Activated CD8-positive, alpha-beta T cell treated with anti-CD3 and anti-CD28 coated beads for 36 hours (primary cell): Measurements from ENCODE around the gene ANKRD33. TPM values are rescaled to one million over a fixed set of nuclear protein-coding genes. Genes with fewer than 3 reads are reported as not detected.

ENCODE experiments used
- ATAC-seq: fragments of 200-7000 bp; cut with Tn5 transposase; one replicate; pipeline ENCODE4 v1.10.0; 2021; ENCODE audit warnings: mild to moderate bottlenecking, moderate library complexity
- CTCF ChIA-PET: fragments of 350-600 bp; sonication (Branson Sonifier 250); formaldehyde crosslinking; loops from one replicate; lab custom pipeline; 2021; ENCODE audit warnings: antibody characterized with exemption; lab: Charles Lee
- POLR2A ChIA-PET: fragments of 350-600 bp; sonication (Branson Sonifier 250); formaldehyde crosslinking; loops from one replicate; lab custom pipeline; 2021; ENCODE audit warnings: antibody characterized with exemption; lab: Charles Lee
- DNase-seq: peaks from one replicate; pipeline ENCODE4 v3.0.0-alpha.2; 2020
- H3K27ac Mint-ChIP-seq: one replicate; pipeline ENCODE4 v1.8.0; 2021; ENCODE audit warnings: mild to moderate bottlenecking, mixed read lengths
- H3K27me3 Mint-ChIP-seq: one replicate; pipeline ENCODE4 v1.8.0; 2021; ENCODE audit warnings: mixed read lengths
- H3K36me3 Mint-ChIP-seq: one replicate; pipeline ENCODE4 v1.8.0; 2021; ENCODE audit warnings: low read depth, mixed read lengths
- H3K4me1 Mint-ChIP-seq: one replicate; pipeline ENCODE4 v1.8.0; 2021; ENCODE audit warnings: low read depth, mixed read lengths
- H3K4me3 Mint-ChIP-seq: one replicate; pipeline ENCODE4 v1.8.0; 2021; ENCODE audit warnings: mild to moderate bottlenecking, moderate library complexity, mixed read lengths
- H3K9me3 Mint-ChIP-seq: one replicate; pipeline ENCODE4 v1.8.0; 2021; ENCODE audit warnings: mixed read lengths
- CTCF ChIP-seq: fragments of 200-600 bp; IDR thresholded peaks from one replicate; pipeline ENCODE4 v1.8.0; 2022; ENCODE audit warnings: antibody characterized with exemption, mild to moderate bottlenecking
- intact Hi-C: fragments of 100-400 bp; cut with micrococcal nuclease; formaldehyde crosslinking; loops from one replicate; pipeline ENCODE4 v1.10.0; 2022
- total RNA-seq, 2 experiments: library from RNA; stranded (reverse); gene quantifications; one replicate each; pipeline ENCODE4 v1.2.3, GENCODE V29; 2021

The ANKRD33 gene
- total RNA-seq, 2 experiments from 2014 or later: not detected

GRCh38 chr12:51905471-51906429 is 17.8 kb downstream of the ANKRD33 start:
- Mint-ChIP-seq H3K4me1 (no peaks in the 10 kb centered on the region), H3K9me3 (no peaks in the 10 kb centered on the region), H3K27ac (no peak overlapping the region), H3K36me3 (no peaks in the 10 kb centered on the region), H3K4me3 (no peak overlapping the region), H3K27me3 (peaks cover 22% of the 10 kb centered on the region)
- ATAC-seq: no peak
- ChIA-PET POLR2A (interaction anchor here (0.6 kb wide), 1 partner anchor 375 kb away, joined by 3 read pairs; no protein-coding TSS in a partner anchor), CTCF (interaction anchor here (0.9 to 1.1 kb wide), 3 partner anchors 10 to 30 kb away, joined by 3 to 4 read pairs (median 4); no protein-coding TSS in a partner anchor)
- no peak for TF ChIP-seq CTCF
- no peak for DNase-seq
- intact Hi-C loops: no loop called here

GRCh38 chr12:51906430-51907082 is 18.7 kb downstream of the ANKRD33 start:
- ChIA-PET POLR2A (interaction anchor here (0.6 kb wide), 1 partner anchor 374 kb away, joined by 3 read pairs; no protein-coding TSS in a partner anchor), CTCF (interaction anchor here (0.9 to 2.1 kb wide), 3 partner anchors 10 to 17 kb away, joined by 3 to 8 read pairs (median 4); no protein-coding TSS in a partner anchor)
- Mint-ChIP-seq H3K27ac (no peak overlapping the region), H3K9me3 (no peaks in the 10 kb centered on the region), H3K4me1 (no peaks in the 10 kb centered on the region), H3K27me3 (peaks cover 22% of the 10 kb centered on the region), H3K36me3 (no peaks in the 10 kb centered on the region), H3K4me3 (no peak overlapping the region)
- intact Hi-C loops: no loop called here
- ATAC-seq (no peak), DNase-seq (no peak)
- no peak for TF ChIP-seq CTCF

- no peaks in the 10 kb centered on the region for H3K4me1 Mint-ChIP-seq
- intact Hi-C loops: no loop called here
- ChIA-PET CTCF (interaction anchor here (1.2 to 2.1 kb wide), 4 partner anchors 14 to 163 kb away, joined by 3 to 8 read pairs (median 3); partner anchors contain the start of gene ATG101), POLR2A (no interaction called here)
- H3K27me3 Mint-ChIP-seq: peaks cover 22% of the 10 kb centered on the region
- no peak within 1 kb of the TSS for H3K4me3 Mint-ChIP-seq
- TF ChIP-seq CTCF: no peak
- no peaks in the 10 kb centered on the region for H3K9me3 Mint-ChIP-seq
- no peak for DNase-seq
- no peaks in the 10 kb centered on the region for H3K36me3 Mint-ChIP-seq
- ATAC-seq: no peak
- H3K27ac Mint-ChIP-seq: no peak within 1 kb of the TSS
Measured at GRCh38 chr12:51907083-51907855, 19.4 kb downstream of the ANKRD33 start, which contains the start of gene ACVRL1. ACVRL1 (plus strand) TSS chr12:51907504; CDS start chr12:51912475, 4,971 bp downstream.

DNA sequence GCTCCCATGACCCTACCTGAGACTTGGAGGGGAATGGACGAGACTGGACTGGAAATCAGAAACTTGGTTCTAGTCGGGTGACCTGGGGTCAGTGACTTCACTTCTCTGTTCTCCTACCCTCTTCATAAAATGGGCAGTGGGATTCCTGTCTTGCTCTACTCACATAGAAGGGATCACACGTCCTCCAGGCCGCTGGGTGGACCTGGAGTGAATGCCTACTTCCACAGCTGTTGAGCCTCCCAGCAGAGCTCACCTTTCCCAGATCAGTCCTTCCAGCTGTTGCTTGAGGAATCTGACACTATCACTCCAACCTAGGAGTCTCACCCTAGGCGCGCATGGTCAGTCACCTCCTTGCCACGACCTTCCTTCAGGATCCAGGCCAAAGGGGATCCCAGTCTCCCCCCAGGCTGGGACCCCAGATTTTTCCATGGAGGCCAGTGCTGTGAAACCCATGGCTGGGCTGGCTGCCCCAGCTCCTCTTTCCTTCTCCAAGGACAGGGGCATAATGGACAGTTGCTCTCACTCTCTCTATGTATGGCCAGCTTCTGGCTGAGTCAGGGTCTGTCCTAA is 20.0 kb downstream of the ANKRD33 start:
- Mint-ChIP-seq H3K9me3 (no peaks in the 10 kb centered on the region), H3K27me3 (peaks cover 22% of the 10 kb centered on the region), H3K36me3 (no peaks in the 10 kb centered on the region), H3K4me3 (no peak overlapping the region), H3K27ac (no peak overlapping the region), H3K4me1 (no peaks in the 10 kb centered on the region)
- intact Hi-C loops: no loop called here
- ChIA-PET CTCF (interaction anchor here (1.2 to 2.1 kb wide), 4 partner anchors 13 to 162 kb away, joined by 3 to 8 read pairs (median 3); partner anchors contain the start of gene ATG101), POLR2A (no interaction called here)
- DNase-seq (no peak), ATAC-seq (no peak)
- TF ChIP-seq CTCF: no peak
